Osteoblast (primary cell): ENCODE data around the gene CDX2. TPM values are rescaled to one million over a fixed set of nuclear protein-coding genes. Genes with fewer than 3 reads are reported as not detected.
A peak's percentile ranks its signal among the peaks of the same experiment; 100 is the strongest.

Experiments
- DNase-seq: peaks from one replicate; pipeline ENCODE4 v3.0.0; 2011; ENCODE audit warnings: low spot score, mixed read lengths; ENCODE audit not compliant: insufficient read length; ENCODE audit errors: missing footprints
- H2AFZ ChIP-seq: 2 replicates; pipeline ENCODE4 v1.6.0; 2011; ENCODE audit warnings: mild to moderate bottlenecking, low read length
- H3K27ac ChIP-seq: 2 replicates; pipeline ENCODE4 v1.5.1; 2011; ENCODE audit warnings: mild to moderate bottlenecking, low read depth, low read length, moderate library complexity
- H3K27me3 ChIP-seq: 2 replicates; pipeline ENCODE4 v1.6.0; 2012; ENCODE audit warnings: mild to moderate bottlenecking, control low read depth, inconsistent platforms, low read length, moderate library complexity; ENCODE audit not compliant: insufficient read depth
- H3K36me3 ChIP-seq: 2 replicates; pipeline ENCODE4 v1.5.1; 2011; ENCODE audit warnings: mild to moderate bottlenecking, low read length, control low read depth, moderate library complexity; ENCODE audit not compliant: insufficient read depth
- H3K4me1 ChIP-seq: 2 replicates; pipeline ENCODE4 v1.5.1; 2011; ENCODE audit warnings: mild to moderate bottlenecking, low read length, control low read depth, moderate library complexity; ENCODE audit not compliant: insufficient read depth
- H3K4me2 ChIP-seq: 2 replicates; pipeline ENCODE4 v1.6.0; 2011; ENCODE audit warnings: mild to moderate bottlenecking, low read length; ENCODE audit not compliant: insufficient read depth
- H3K4me3 ChIP-seq: fragments of 200-600 bp; sonication (generic); 3 replicates; pipeline ENCODE4 v1.5.1; 2012; ENCODE audit warnings: mild to moderate bottlenecking, low read length, inconsistent platforms; ENCODE audit not compliant: insufficient read depth
- H3K79me2 ChIP-seq: 2 replicates; pipeline ENCODE4 v1.6.0; 2012; ENCODE audit warnings: mild to moderate bottlenecking, low read length, control low read depth, inconsistent platforms; ENCODE audit not compliant: insufficient read depth
- H3K9me3 ChIP-seq: 2 replicates; pipeline ENCODE4 v1.5.1; 2011; ENCODE audit warnings: low read depth, low read length, control low read depth
- H4K20me1 ChIP-seq: 2 replicates; pipeline ENCODE4 v1.6.0; 2012; ENCODE audit warnings: mild to moderate bottlenecking, low read length, control low read depth; ENCODE audit not compliant: insufficient read depth
- CTCF ChIP-seq: IDR thresholded peaks from 2 replicates; pipeline ENCODE4 v1.5.1; 2011; ENCODE audit warnings: mild to moderate bottlenecking, low read depth, low read length, moderate library complexity; ENCODE audit errors: extremely low read depth
- total RNA-seq: library from RNA; depleted of rRNA; stranded (reverse); fragments of >200 nt; gene quantifications from 2 replicates; pipeline ENCODE4 v1.2.3, GENCODE V29; 2012

Gene CDX2
- total RNA-seq, 1 donor, result not detected

- Histone ChIP-seq H4K20me1 (no peaks in the 10 kb centered on the region), H3K9me3 (no peaks in the 10 kb centered on the region), H3K4me3 (no peak overlapping the region), H3K79me2 (no peaks in the 10 kb centered on the region), H3K36me3 (no peaks in the 10 kb centered on the region), H3K27ac (no peak overlapping the region), H2AFZ (no peak overlapping the region), H3K4me2 (peak overlapping the region; percentile 58), H3K4me1 (no peaks in the 10 kb centered on the region), H3K27me3 (peaks cover 65% of the 10 kb centered on the region)
- DNase-seq, result no peak
- TF ChIP-seq CTCF, result no peak
Measured at GRCh38 chr13:27959976-27960361, 9.1 kb downstream of the CDX2 start.

- no peaks in the 10 kb centered on the region for H3K4me1 ChIP-seq
- no peak overlapping the region for H3K4me3 ChIP-seq
- no peak overlapping the region for H3K27ac ChIP-seq
- H3K9me3 ChIP-seq, result no peaks in the 10 kb centered on the region
- no peaks in the 10 kb centered on the region for H3K79me2 ChIP-seq
- H2AFZ ChIP-seq, result no peak overlapping the region
- H4K20me1 ChIP-seq, result no peaks in the 10 kb centered on the region
- H3K36me3 ChIP-seq, result no peaks in the 10 kb centered on the region
- H3K27me3 ChIP-seq, result peaks cover 78% of the 10 kb centered on the region
- no peak overlapping the region for H3K4me2 ChIP-seq
- peak; percentile 45 for DNase-seq
- no peak for TF ChIP-seq CTCF
Measured at GRCh38 chr13:27956576-27957300, 12.4 kb downstream of the CDX2 start.

GRCh38 chr13:27955014-27955591, 14.0 kb downstream of the CDX2 start:
- TF ChIP-seq CTCF, result no peak
- Histone ChIP-seq H3K4me1 (no peaks in the 10 kb centered on the region), H3K79me2 (no peaks in the 10 kb centered on the region), H2AFZ (no peak overlapping the region), H3K4me2 (no peak overlapping the region), H3K9me3 (no peaks in the 10 kb centered on the region), H4K20me1 (no peaks in the 10 kb centered on the region), H3K27ac (no peak overlapping the region), H3K36me3 (no peaks in the 10 kb centered on the region), H3K27me3 (peaks cover 64% of the 10 kb centered on the region), H3K4me3 (no peak overlapping the region)
- peak; percentile 32 for DNase-seq

- H3K27ac ChIP-seq, result no peak overlapping the region
- H2AFZ ChIP-seq, result peak overlapping the region; percentile 70
- no peaks in the 10 kb centered on the region for H3K4me1 ChIP-seq
- peaks cover 58% of the 10 kb centered on the region for H3K27me3 ChIP-seq
- H3K36me3 ChIP-seq, result no peaks in the 10 kb centered on the region
- peak overlapping the region; percentile 66 for H3K4me3 ChIP-seq
- H3K79me2 ChIP-seq, result no peaks in the 10 kb centered on the region
- peak; percentile 86 for DNase-seq
- no peak for TF ChIP-seq CTCF
- H4K20me1 ChIP-seq, result no peaks in the 10 kb centered on the region
- peak overlapping the region; percentile 78 for H3K4me2 ChIP-seq
- no peaks in the 10 kb centered on the region for H3K9me3 ChIP-seq
Measured at GRCh38 chr13:27954406-27954851, 14.7 kb downstream of the CDX2 start.
